Caco-2 (cell line): Measurements from ENCODE around the gene TYMP. TPM values are rescaled to one million over a fixed set of nuclear protein-coding genes. Genes with fewer than 3 reads are reported as not detected.
A peak's percentile ranks its signal among the peaks of the same experiment; 100 is the strongest.

ENCODE experiments used
- Bru-seq: library from RNA; stranded (reverse); fragments of 400-500 nt; gene quantifications from one replicate; lab custom pipeline; 2021; lab: Mats Ljungman, UMichigan
- BruChase-seq, 2 experiments: library from RNA; stranded (reverse); fragments of 400-500 nt; gene quantifications; one replicate each; lab custom pipeline; 2021; lab: Mats Ljungman, UMichigan
- BruUV-seq: library from RNA; stranded (reverse); fragments of 400-500 nt; replicated peaks from 2 replicates; lab custom pipeline; 2021; lab: Mats Ljungman, UMichigan
- CTCF ChIA-PET: fragments of 300-600 bp; sonication (Branson Sonifier 250); formaldehyde crosslinking; loops from one replicate; lab custom pipeline; 2022; ENCODE audit warnings: antibody characterized with exemption; lab: Charles Lee
- POLR2A ChIA-PET: fragments of 300-600 bp; sonication (Branson Sonifier 250); formaldehyde crosslinking; loops from one replicate; lab custom pipeline; 2022; ENCODE audit warnings: antibody characterized with exemption; lab: Charles Lee
- DNase-seq, 2 experiments: peaks; one replicate each; pipeline versions ENCODE4 v3.0.0 to v3.0.0-alpha.2; 2020 to 2022
- H3K27me3 ChIP-seq: replicated peaks from 2 replicates; pipeline ENCODE4 v1.6.0; 2011; ENCODE audit warnings: low read length; ENCODE audit not compliant: control insufficient read depth, insufficient read depth
- H3K36me3 ChIP-seq: 2 replicates; pipeline ENCODE4 v1.5.1; 2011; ENCODE audit warnings: low read length; ENCODE audit not compliant: control insufficient read depth, insufficient read depth
- H3K4me1 ChIP-seq: fragments of 250-450 bp; sonication (Bioruptor Pico); 2 replicates; pipeline ENCODE4 v1.5.1; 2020; ENCODE audit warnings: mild to moderate bottlenecking
- H3K4me3 ChIP-seq: 2 replicates; pipeline ENCODE4 v1.5.1; 2011; ENCODE audit warnings: low read depth, mild to moderate bottlenecking, control low read depth, low read length
- H3K9me3 ChIP-seq: fragments of 250-450 bp; sonication (Bioruptor Pico); 2 replicates; pipeline ENCODE4 v1.5.1; 2020; ENCODE audit warnings: mild to moderate bottlenecking, moderate library complexity
- H3K27ac Mint-ChIP-seq: one replicate; pipeline ENCODE4 v1.8.0; 2022; ENCODE audit warnings: mixed read lengths; ENCODE audit not compliant: unreplicated experiment
- H3K27me3 Mint-ChIP-seq: one replicate; pipeline ENCODE4 v1.8.0; 2022; ENCODE audit warnings: mixed read lengths; ENCODE audit not compliant: insufficient read depth, unreplicated experiment
- H3K36me3 Mint-ChIP-seq: one replicate; pipeline ENCODE4 v1.8.0; 2022; ENCODE audit warnings: mild to moderate bottlenecking, mixed read lengths; ENCODE audit not compliant: insufficient read depth, unreplicated experiment
- H3K4me1 Mint-ChIP-seq: one replicate; pipeline ENCODE4 v1.8.0; 2022; ENCODE audit warnings: low read depth, mixed read lengths; ENCODE audit not compliant: unreplicated experiment
- H3K4me3 Mint-ChIP-seq: one replicate; pipeline ENCODE4 v1.8.0; 2022; ENCODE audit warnings: mild to moderate bottlenecking, moderate library complexity, mixed read lengths; ENCODE audit not compliant: unreplicated experiment
- H3K9me3 Mint-ChIP-seq: one replicate; pipeline ENCODE4 v1.8.0; 2022; ENCODE audit warnings: mixed read lengths; ENCODE audit not compliant: unreplicated experiment
- CTCF ChIP-seq, 2 experiments: fragments of 200-600 bp in 1 of 2; IDR thresholded peaks; 1 replicate in 1 of 2; 2 replicates in 1 of 2; pipeline versions ENCODE4 v1.5.1 to v1.8.0; 2011 to 2022; ENCODE audit warnings: antibody characterized with exemption in 1 of 2, control low read depth in 1 of 2, inconsistent platforms in 1 of 2, low read depth in 1 of 2, low read length in 1 of 2, mild to moderate bottlenecking in 1 of 2, moderate library complexity in 1 of 2; ENCODE audit not compliant: insufficient read depth in 1 of 2, severe bottlenecking in 1 of 2, unreplicated experiment in 1 of 2
- intact Hi-C: fragments of 100-400 bp; cut with micrococcal nuclease; formaldehyde crosslinking; loops from one replicate; pipeline ENCODE4 v1.10.0; 2022; ENCODE audit not compliant: unreplicated experiment
- long read RNA-seq: library from polyadenylated mRNA; stranded (forward); transcript quantifications from one replicate; pipeline ENCODE4 v2.0.0, GENCODE V29; 2022
- total RNA-seq: library from RNA; stranded (reverse); gene quantifications from 2 replicates; pipeline ENCODE4 v1.2.3, GENCODE V29; 2022

TYMP gene
- total RNA-seq = 3.7 and 3.9 TPM in 2 replicates
- percentile 27 among the genes with signal in this experiment for Bru-seq, nascent RNA
- BruChase-seq, experiment 1, labeled RNA remaining after a 2-hour chase = percentile 26 among the genes with signal in this experiment
- percentile 40 among the genes with signal in this experiment for BruChase-seq, experiment 2, labeled RNA remaining after a 6-hour chase
- long read RNA-seq, partial matches to known transcripts = 15 of 22 reads
- long read RNA-seq, other reads (novel, unspliced or antisense) = 6 of 22 reads

GRCh38 chr22:50529897-50530579 is at the start of gene TYMP:
Gene TYMP, minus strand, starts transcription at chr22:50530012. Its CDS starts 303 bp downstream, at chr22:50529709.
- no TSS peak for BruUV-seq
- intact Hi-C loops = loop anchor here (5.0 kb wide), 2 partner anchors 52 to 92 kb away; partner anchors contain the start of gene CHKB
- H3K4me3 Mint-ChIP-seq = peak within 1 kb of the TSS; percentile 81
- POLR2A ChIA-PET = no interaction called here
- peak; percentile 69 to 82 for DNase-seq
- H3K9me3 Mint-ChIP-seq = no peaks in the 10 kb centered on the region
- Histone ChIP-seq H3K36me3 (no peaks in the 10 kb centered on the region), H3K4me1 (peaks cover 37% of the 10 kb centered on the region), H3K27me3 (no peaks in the 10 kb centered on the region), H3K4me3 (peak within 1 kb of the TSS; percentile 68), H3K9me3 (no peaks in the 10 kb centered on the region)
- H3K27ac Mint-ChIP-seq = peak within 1 kb of the TSS; percentile 86
- CTCF ChIA-PET = no interaction called here
- H3K36me3 Mint-ChIP-seq = peaks cover 50% of the 10 kb centered on the region
- H3K27me3 Mint-ChIP-seq = no peaks in the 10 kb centered on the region
- H3K4me1 Mint-ChIP-seq = peaks cover 31% of the 10 kb centered on the region
- no peak for TF ChIP-seq CTCF (IDR thresholded peaks at IDR 0.05; ENCODE audit: insufficient read depth in 1 of 2, low read depth in 1 of 2, low read length in 1 of 2, severe bottlenecking in 1 of 2, unreplicated experiment in 1 of 2)

GRCh38 chr22:50578776-50579310 is 49.0 kb upstream of the TYMP start:
- Mint-ChIP-seq H3K9me3 (no peaks in the 10 kb centered on the region), H3K27ac (no peak overlapping the region), H3K27me3 (no peaks in the 10 kb centered on the region), H3K4me1 (no peaks in the 10 kb centered on the region), H3K36me3 (peaks cover 4% of the 10 kb centered on the region), H3K4me3 (no peak overlapping the region)
- Histone ChIP-seq H3K9me3 (no peaks in the 10 kb centered on the region), H3K27me3 (no peaks in the 10 kb centered on the region), H3K4me3 (no peak overlapping the region), H3K4me1 (peaks cover 9% of the 10 kb centered on the region), H3K36me3 (peaks cover 1% of the 10 kb centered on the region; the same call in 1 of the 2 replicates)
- ChIA-PET CTCF (no interaction called here), POLR2A (no interaction called here)
- intact Hi-C loops = no loop called here
- TF ChIP-seq CTCF (IDR thresholded peaks at IDR 0.05; ENCODE audit: insufficient read depth in 1 of 2, low read depth in 1 of 2, low read length in 1 of 2, severe bottlenecking in 1 of 2, unreplicated experiment in 1 of 2) = no peak
- no peak for DNase-seq
- no TSS peak for BruUV-seq

- Mint-ChIP-seq H3K27ac (no peak within 1 kb of the TSS), H3K4me1 (no peaks in the 10 kb centered on the region), H3K4me3 (no peak within 1 kb of the TSS), H3K36me3 (peaks cover 4% of the 10 kb centered on the region), H3K27me3 (no peaks in the 10 kb centered on the region), H3K9me3 (no peaks in the 10 kb centered on the region)
- H3K9me3 ChIP-seq = no peaks in the 10 kb centered on the region
- intact Hi-C loops = no loop called here
- TF ChIP-seq CTCF (IDR thresholded peaks at IDR 0.05; ENCODE audit: insufficient read depth in 1 of 2, low read depth in 1 of 2, low read length in 1 of 2, severe bottlenecking in 1 of 2, unreplicated experiment in 1 of 2) = no peak
- no peak within 1 kb of the TSS for H3K4me3 ChIP-seq
- H3K36me3 ChIP-seq = peaks cover 1% of the 10 kb centered on the region; the same call in 1 of the 2 replicates
- H3K27me3 ChIP-seq = no peaks in the 10 kb centered on the region
- POLR2A ChIA-PET = no interaction called here
- CTCF ChIA-PET = no interaction called here
- peaks cover 6% of the 10 kb centered on the region; the same call in 1 of the 2 replicates for H3K4me1 ChIP-seq
- no TSS peak for BruUV-seq
- no peak for DNase-seq
These were observed 48.4 kb upstream of the TYMP start, which contains the start of gene CPT1B for GRCh38 chr22:50577987-50578775. Gene CPT1B, minus strand, starts transcription at chr22:50578427. Its CDS starts 512 bp downstream, at chr22:50577915.
